Left ventricle myocardium inferior (tissue), 1 donor: Measurements from ENCODE around the gene CPT2. TPM values are rescaled to one million over a fixed set of nuclear protein-coding genes. Genes with fewer than 3 reads are reported as not detected.
A peak's percentile ranks its signal among the peaks of the same experiment; 100 is the strongest.

Source experiments
- DNase-seq: peaks from one replicate; pipeline ENCODE4 v3.0.0-alpha.2; 2020
- H3K27ac ChIP-seq: fragments of 200-600 bp; replicated peaks from 2 replicates; pipeline ENCODE4 v1.8.0; 2021
- H3K27me3 ChIP-seq: fragments of 200-600 bp; 2 replicates; pipeline ENCODE4 v1.8.0; 2021; ENCODE audit warnings: low read depth
- H3K36me3 ChIP-seq: fragments of 200-600 bp; 2 replicates; pipeline ENCODE4 v1.8.0; 2021
- H3K4me1 ChIP-seq: fragments of 200-600 bp; 2 replicates; pipeline ENCODE4 v1.8.0; 2021
- H3K4me3 ChIP-seq: fragments of 200-600 bp; 2 replicates; pipeline ENCODE4 v1.8.0; 2021; ENCODE audit warnings: mild to moderate bottlenecking, moderate library complexity
- H3K9me3 ChIP-seq: fragments of 200-600 bp; replicated peaks from 2 replicates; pipeline ENCODE4 v1.8.0; 2021
- intact Hi-C: fragments of 100-400 bp; cut with micrococcal nuclease; formaldehyde crosslinking; loops from one replicate; pipeline ENCODE4 v1.11.0; 2022
- long read RNA-seq: library from polyadenylated mRNA; unstranded; transcript quantifications from one replicate; pipeline ENCODE4 v2.0.0, GENCODE V29; 2021
- total RNA-seq: library from RNA; stranded (reverse); fragmentation: NEBNext Ultra II Directional; extraction: Animal tissue kit (Norgen Biotek cat#: 25700); gene quantifications from one replicate; pipeline ENCODE4 v1.2.1, GENCODE V29; 2021
- TF ChIP-seq, protein P1 (sequence below): fragments of 200-600 bp; IDR thresholded peaks from 2 replicates; pipeline ENCODE4 v1.8.0; 2021; ENCODE audit warnings: antibody characterized with exemption, mild to moderate bottlenecking, borderline replicate concordance
- donor health status: DM: no; HTN: yes; CAD: no; lungs with severe emphysema.

CPT2 gene
- 31.7 TPM for total RNA-seq
- long read RNA-seq, transcript CPT2-207 (5 exons, 2,643 nt): minor isoform, 7 of 86 reads
- long read RNA-seq, transcript CPT2-201 (5 exons, 3,094 nt): major isoform, 64 of 86 reads
- long read RNA-seq, partial matches to known transcripts: 13 of 86 reads
- long read RNA-seq, other reads (novel, unspliced or antisense): 0 of 86 reads

DNA sequence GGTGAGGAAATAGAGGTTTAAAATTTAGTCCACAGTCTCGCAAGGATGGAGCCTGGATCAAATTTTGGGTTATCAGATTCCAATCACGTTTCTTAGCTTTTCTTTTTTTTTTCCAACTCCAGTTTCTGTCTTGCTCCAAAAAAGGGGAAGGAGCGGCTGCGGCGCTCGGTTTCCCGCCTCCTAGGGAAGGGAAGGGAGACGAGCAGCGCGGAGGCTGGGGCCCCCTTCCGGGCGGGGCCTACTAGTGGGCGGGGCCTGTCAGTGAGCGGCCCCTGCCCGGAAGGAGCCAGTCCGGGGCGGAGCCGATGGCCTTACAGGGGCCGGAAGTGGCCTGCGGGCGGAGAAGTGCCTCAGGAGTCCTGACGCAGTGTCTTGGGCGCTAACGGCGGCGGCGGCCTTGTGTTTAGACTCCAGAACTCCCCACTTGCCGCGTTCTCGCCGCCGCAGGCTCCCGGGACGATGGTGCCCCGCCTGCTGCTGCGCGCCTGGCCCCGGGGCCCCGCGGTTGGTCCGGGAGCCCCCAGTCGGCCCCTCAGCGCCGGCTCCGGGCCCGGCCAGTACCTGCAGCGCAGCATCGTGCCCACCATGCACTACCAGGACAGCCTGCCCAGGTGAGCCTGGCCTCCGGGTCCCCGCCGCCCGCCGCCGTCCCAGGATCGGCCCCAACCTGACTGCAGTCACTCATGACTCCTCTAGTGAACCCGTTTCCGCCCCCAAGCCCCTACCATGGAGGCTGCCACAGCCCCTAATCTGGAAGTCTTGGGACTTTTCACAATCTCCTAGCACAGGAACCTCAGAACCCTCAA is at the start of gene CPT2:
Gene CPT2 (plus strand): TSS at position 340 of the 806 bp plus-strand sequence. CDS start 120 bp downstream, at position 460.
- TF ChIP-seq, protein P1, sequence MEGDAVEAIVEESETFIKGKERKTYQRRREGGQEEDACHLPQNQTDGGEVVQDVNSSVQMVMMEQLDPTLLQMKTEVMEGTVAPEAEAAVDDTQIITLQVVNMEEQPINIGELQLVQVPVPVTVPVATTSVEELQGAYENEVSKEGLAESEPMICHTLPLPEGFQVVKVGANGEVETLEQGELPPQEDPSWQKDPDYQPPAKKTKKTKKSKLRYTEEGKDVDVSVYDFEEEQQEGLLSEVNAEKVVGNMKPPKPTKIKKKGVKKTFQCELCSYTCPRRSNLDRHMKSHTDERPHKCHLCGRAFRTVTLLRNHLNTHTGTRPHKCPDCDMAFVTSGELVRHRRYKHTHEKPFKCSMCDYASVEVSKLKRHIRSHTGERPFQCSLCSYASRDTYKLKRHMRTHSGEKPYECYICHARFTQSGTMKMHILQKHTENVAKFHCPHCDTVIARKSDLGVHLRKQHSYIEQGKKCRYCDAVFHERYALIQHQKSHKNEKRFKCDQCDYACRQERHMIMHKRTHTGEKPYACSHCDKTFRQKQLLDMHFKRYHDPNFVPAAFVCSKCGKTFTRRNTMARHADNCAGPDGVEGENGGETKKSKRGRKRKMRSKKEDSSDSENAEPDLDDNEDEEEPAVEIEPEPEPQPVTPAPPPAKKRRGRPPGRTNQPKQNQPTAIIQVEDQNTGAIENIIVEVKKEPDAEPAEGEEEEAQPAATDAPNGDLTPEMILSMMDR: peak; percentile 25
- no peaks in the 10 kb centered on the region for H3K9me3 ChIP-seq
- peaks cover 61% of the 10 kb centered on the region for H3K4me1 ChIP-seq
- H3K27me3 ChIP-seq: no peaks in the 10 kb centered on the region
- intact Hi-C loops: no loop called here
- H3K27ac ChIP-seq: peak within 1 kb of the TSS; percentile 98
- peaks cover 9% of the 10 kb centered on the region for H3K36me3 ChIP-seq
- DNase-seq: peak; percentile 95
- H3K4me3 ChIP-seq: peak within 1 kb of the TSS; percentile 87

DNA sequence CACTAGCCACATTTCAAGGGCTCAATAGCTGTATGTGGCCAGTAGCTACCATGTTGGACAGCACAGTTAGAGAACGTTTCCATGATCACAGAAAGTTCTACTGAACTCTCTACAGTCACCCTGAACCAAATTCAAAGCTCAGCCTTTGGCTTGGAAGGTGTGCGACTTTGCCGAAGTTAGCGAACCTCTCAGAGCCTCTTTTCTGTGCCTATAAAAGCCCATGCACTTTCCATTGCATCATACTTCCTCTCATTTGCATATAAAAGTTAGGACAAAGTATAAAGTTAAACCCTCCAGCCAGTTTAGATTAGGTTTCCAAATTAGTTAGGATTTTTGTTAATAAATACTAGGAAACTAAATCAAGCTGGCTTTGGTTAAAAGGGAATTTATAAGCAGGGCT is 49.5 kb upstream of the CPT2 start:
- Histone ChIP-seq H3K27me3 (no peaks in the 10 kb centered on the region), H3K9me3 (no peaks in the 10 kb centered on the region), H3K36me3 (no peaks in the 10 kb centered on the region), H3K4me3 (no peak overlapping the region), H3K27ac (no peak overlapping the region), H3K4me1 (peaks cover 10% of the 10 kb centered on the region)
- intact Hi-C loops: no loop called here
- TF ChIP-seq, protein P1: no peak
- no peak for DNase-seq

DNA sequence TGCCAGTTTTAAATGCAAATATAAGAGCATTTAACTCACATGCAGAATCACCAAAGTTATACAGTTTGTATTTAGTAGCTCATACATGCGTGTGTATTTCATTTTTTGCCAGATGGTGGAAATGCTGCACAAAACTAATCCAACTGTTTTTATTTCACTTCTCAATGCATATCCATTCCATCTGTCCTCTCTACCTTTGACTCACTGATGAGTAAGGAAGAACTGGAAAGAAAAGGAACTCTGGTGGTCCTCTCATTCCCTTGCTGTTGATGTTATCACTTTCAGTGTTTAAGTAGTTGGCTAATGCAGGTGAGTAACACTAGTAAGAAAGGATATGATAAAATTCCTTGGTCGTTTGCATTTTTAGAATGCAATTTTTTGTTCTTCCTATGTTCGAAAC is 48.5 kb upstream of the CPT2 start:
- Histone ChIP-seq H3K4me1 (peaks cover 10% of the 10 kb centered on the region), H3K36me3 (no peaks in the 10 kb centered on the region), H3K4me3 (no peak overlapping the region), H3K27me3 (no peaks in the 10 kb centered on the region), H3K9me3 (no peaks in the 10 kb centered on the region), H3K27ac (no peak overlapping the region)
- intact Hi-C loops: no loop called here
- no peak for DNase-seq
- TF ChIP-seq, protein P1: no peak

DNA sequence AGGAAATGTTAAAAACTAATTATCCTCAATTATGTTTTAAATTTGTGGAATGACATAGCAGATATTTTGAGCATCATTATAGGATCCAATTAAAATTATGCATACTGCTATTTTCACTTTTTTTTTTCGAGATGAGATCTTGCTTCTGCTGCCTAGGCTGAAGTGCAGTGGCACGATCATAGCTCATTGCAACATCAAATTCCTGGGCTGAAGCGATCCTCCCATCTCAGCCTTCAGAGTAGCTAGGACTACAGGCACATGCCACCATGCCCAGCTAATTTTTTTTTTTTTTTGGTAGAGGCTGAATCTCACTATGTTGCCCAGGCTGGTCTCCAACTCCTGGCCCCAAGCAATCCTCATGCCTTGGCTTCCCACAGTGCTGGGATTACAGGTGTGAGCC is 42.9 kb upstream of the CPT2 start:
- TF ChIP-seq, protein P1: no peak
- DNase-seq: no peak

DNA sequence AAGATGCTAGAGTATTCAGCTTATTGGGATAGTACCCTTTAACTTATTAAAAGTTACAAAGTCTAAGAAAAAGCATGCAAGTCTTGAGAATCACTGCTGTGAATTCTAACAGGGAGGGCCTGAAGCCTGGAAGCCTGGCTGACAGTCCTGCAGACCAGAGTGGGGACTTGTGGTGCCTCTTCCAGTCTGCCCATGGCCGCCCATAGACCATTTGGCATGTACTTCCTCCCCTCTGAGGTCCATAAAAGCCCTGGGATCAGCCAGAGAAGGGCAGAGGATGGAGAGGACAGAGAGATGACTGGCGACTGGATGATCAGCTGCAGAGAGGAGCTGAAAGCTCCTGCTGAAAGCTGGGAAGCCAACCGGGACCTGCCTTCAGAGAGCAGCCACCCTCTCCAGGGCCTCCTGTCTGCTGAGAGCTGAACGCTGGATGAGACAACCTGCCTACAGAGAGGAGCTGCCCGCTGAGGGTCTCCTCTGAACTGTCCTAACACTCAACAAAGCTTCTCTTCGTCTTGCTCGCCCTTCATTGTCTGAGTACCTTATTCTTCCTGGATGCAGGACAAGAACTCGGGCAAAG is 41.7 kb upstream of the CPT2 start:
- Histone ChIP-seq H3K9me3 (no peaks in the 10 kb centered on the region), H3K4me1 (no peaks in the 10 kb centered on the region), H3K4me3 (no peak overlapping the region), H3K36me3 (no peaks in the 10 kb centered on the region), H3K27me3 (no peaks in the 10 kb centered on the region), H3K27ac (no peak overlapping the region)
- TF ChIP-seq, protein P1: no peak
- DNase-seq: no peak
- intact Hi-C loops: no loop called here

More for the DNA sequence above, 42.9 kb upstream of the CPT2 start:
- H3K27ac ChIP-seq: no peak overlapping the region
- no peak overlapping the region for H3K4me3 ChIP-seq
- H3K27me3 ChIP-seq: no peaks in the 10 kb centered on the region
- H3K4me1 ChIP-seq: no peaks in the 10 kb centered on the region
- intact Hi-C loops: no loop called here
- H3K36me3 ChIP-seq: no peaks in the 10 kb centered on the region
- no peaks in the 10 kb centered on the region for H3K9me3 ChIP-seq
